ENCODE results near the gene IL4. TPM values are rescaled to one million over a fixed set of nuclear protein-coding genes. Genes with fewer than 3 reads are reported as not detected.

IL4 gene
- total and polyA plus RNA-seq, 9 of the 15 experiments (the other 6 are each of a cell fraction or from before 2014, with no cell fraction given), result 0.22 to 0.62 TPM; not detected in 7

- peak; percentile 26; the same call in 1 of the 2 replicates for TF ChIP-seq REST (IDR thresholded peaks at IDR 0.05; ENCODE audit: borderline replicate concordance)
- no peak for TF ChIP-seq REST (CRISPR knock-in tag; IDR thresholded peaks at IDR 0.05; ENCODE audit: low read depth)
- peak; percentile 58 for TF ChIP-seq MAFF (IDR thresholded peaks at IDR 0.05; ENCODE audit: low read length)
- peak; percentile 81 for TF ChIP-seq CEBPB (tag; IDR thresholded peaks at IDR 0.05)
- TF ChIP-seq RCOR1 (IDR thresholded peaks at IDR 0.05; ENCODE audit: borderline replicate concordance in 1 of 2, low read depth in 2 of 2, low read length in 2 of 2), result no peak
- 0 out of 2 replicates have a peak, but pooled peaks have one; percentile 13 for TF ChIP-seq SMC3 (conservative IDR thresholded peaks at IDR 0.05; ENCODE audit: insufficient read depth, low read depth, low read length)
These were observed 40.9 kb downstream of the IL4 start (continued) for GRCh38 chr5:132714456-132715307.

All from K562 (cell line).